ENCODE measurements around the gene GMDS. TPM values are rescaled to one million over a fixed set of nuclear protein-coding genes. Genes with fewer than 3 reads are reported as not detected.

Gene GMDS
- total RNA-seq, 1 experiment from 2014 or later, result 27.6 TPM

GRCh38 chr6:2019051-2019450 lies 226.4 kb downstream of the GMDS start:
- Histone ChIP-seq H2BK12ac (ENCODE audit: insufficient read length, low read depth, low read length) (no peak overlapping the region), H2AFZ (ENCODE audit: low read length) (no peak overlapping the region), H3K23ac (ENCODE audit: insufficient read length, low read depth, low read length) (no peak overlapping the region), H3K14ac (ENCODE audit: insufficient read depth, low read length) (no peak overlapping the region), H3K4me1 (ENCODE audit: insufficient read depth, low read length) (peaks cover 5% of the 10 kb centered on the region; the same call in 1 of the 2 replicates), H3K9me3 (ENCODE audit: control insufficient read depth, low read depth, low read length) (no peaks in the 10 kb centered on the region), H3K4ac (ENCODE audit: low read depth, low read length) (no peak overlapping the region), H3K79me1 (ENCODE audit: insufficient read depth, low read depth, low read length, poor library complexity, severe bottlenecking) (no peaks in the 10 kb centered on the region), H4K5ac (ENCODE audit: insufficient read length, low read depth, low read length) (no peak overlapping the region), H2AK5ac (ENCODE audit: insufficient read length, low read length) (no peak overlapping the region), H2BK120ac (ENCODE audit: low read depth, low read length, poor library complexity, severe bottlenecking) (no peak overlapping the region), H2BK5ac (ENCODE audit: insufficient read length, low read length) (no peak overlapping the region), H3K27me3 (ENCODE audit: insufficient read depth, low read length) (no peaks in the 10 kb centered on the region), H3T11ph (ENCODE audit: low read length) (no peak overlapping the region), H3K79me2 (ENCODE audit: insufficient read depth, low read length) (no peaks in the 10 kb centered on the region), H2BK15ac (ENCODE audit: low read depth, low read length) (no peak overlapping the region), H3K23me2 (ENCODE audit: insufficient read length, low read depth, low read length, poor library complexity, severe bottlenecking) (no peaks in the 10 kb centered on the region), H3K4me2 (ENCODE audit: insufficient read depth, insufficient read length, low read length) (no peak overlapping the region), H4K20me1 (ENCODE audit: control insufficient read depth, insufficient read depth, insufficient read length) (no peaks in the 10 kb centered on the region), H2BK20ac (ENCODE audit: low read depth, low read length, poor library complexity, severe bottlenecking) (no peak overlapping the region), H3K27ac (ENCODE audit: insufficient read length, low read depth, low read length) (no peak overlapping the region), H3K9ac (ENCODE audit: extremely low read depth, insufficient read length, low read length) (no peak overlapping the region), H3K18ac (ENCODE audit: insufficient read length, low read depth, low read length) (no peak overlapping the region), H4K91ac (ENCODE audit: insufficient read length, low read depth, low read length) (no peak overlapping the region), H4K8ac (replicated peaks; ENCODE audit: insufficient read length, low read depth, low read length) (no peak overlapping the region), H3K56ac (ENCODE audit: insufficient read length, low read depth, low read length) (no peak overlapping the region)
- Mint-ChIP-seq H3K27ac (no peak overlapping the region), H3K4me1 (peaks cover 11 to 13% of the 10 kb centered on the region in 2 experiments), H3K27me3 (ENCODE audit: low read depth) (no peaks in the 10 kb centered on the region), H3K4me3 (no peak overlapping the region), H3K9me3 (peaks cover 0 to 4% of the 10 kb centered on the region in 2 experiments; a peak in 1 of 5 replicates), H3K36me3 (ENCODE audit: insufficient read depth in 1 of 3, low read depth in 3 of 3) (peaks cover 0 to 4% (median 0%) of the 10 kb centered on the region in 3 experiments; a peak in 1 of 7 replicates)
- TF ChIP-seq CTCF (conservative IDR thresholded peaks at IDR 0.05), result no peak
- DNase-seq, result no peak
